GM19240 (cell line): Measurements from ENCODE around the gene KBTBD2.
"Not testable (repeated sequence)": the region's sequence is repeated elsewhere in the genome, so short reads cannot be mapped to it uniquely, and the experiment has no call there.

Source experiments
- DNase-seq: peaks from one replicate; pipeline ENCODE4 v3.0.0; 2011; ENCODE audit warnings: low spot score; ENCODE audit not compliant: insufficient read length

Gene KBTBD2

DNA sequence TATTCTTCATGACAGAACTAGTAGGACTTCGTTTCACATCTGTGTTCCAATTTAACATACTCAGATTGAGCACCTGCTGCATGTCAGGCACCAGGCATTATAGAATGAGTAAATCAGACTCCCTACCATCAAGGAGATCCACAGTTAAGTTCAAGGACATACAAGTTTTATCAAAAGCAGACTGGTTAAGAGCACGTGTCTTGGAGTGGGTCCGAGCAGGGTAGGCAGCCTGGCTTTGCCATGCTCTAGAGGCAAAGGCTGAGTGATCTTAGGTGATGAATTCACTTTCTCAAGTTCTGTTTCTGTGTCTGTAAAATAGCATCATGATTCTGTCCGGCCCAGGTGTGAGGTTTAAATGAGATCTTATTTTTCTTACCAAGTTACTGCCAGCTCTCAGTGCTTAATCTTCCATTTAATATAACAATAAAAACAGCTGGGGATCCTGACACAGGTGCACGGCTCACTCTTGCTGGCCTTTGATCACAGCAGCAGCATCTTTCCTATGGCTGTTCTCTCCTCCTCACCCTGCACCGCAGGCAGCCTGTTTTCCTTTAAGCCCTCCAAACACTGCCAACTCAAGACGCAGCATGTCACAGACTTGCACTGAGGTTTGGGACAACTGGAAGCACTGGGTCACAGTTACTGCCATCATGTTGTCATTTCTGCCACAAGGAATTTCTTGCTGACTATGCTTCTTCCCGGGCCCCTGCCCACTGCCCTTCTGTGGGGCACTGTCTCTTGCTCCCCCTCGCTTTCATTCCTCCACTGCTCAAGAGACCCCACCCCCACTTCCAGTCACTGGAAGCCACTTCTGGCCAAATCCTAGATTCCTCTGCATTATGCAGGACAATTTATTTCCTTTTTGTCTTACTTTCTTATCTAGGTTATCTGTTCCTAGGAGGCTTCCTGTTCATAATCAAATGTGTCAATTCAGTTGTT lies 35.5 kb downstream of the KBTBD2 start:
- DNase-seq: not testable (repeated sequence)

GRCh38 chr7:32850654-32851053 lies 40.9 kb downstream of the KBTBD2 start:
- DNase-seq: not testable (repeated sequence)

- DNase-seq: not testable (repeated sequence)
Measured at GRCh38 chr7:32848655-32849054, 42.9 kb downstream of the KBTBD2 start.

GRCh38 chr7:32846630-32847225 lies 44.8 kb downstream of the KBTBD2 start:
- peak; percentile 24 for DNase-seq

DNA sequence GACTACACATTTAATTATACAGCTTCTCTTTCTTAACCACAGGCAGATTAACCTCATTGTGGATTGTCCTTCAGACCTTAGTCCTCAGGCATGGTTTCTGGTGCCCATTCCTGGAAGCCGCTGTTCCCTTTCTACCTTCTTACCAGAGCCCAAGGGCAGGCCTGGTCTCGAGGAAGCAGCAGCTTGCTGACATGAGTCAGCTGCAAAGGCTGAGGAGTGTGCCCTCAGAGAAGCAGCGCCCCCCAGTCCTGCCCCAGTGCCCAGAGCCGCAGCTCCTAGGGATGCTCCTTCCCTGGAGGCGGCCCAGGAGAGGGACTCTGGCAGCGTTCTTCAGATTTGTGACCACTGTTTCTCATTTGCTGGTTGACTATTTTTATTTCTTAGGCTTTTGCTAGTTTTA lies 46.8 kb downstream of the KBTBD2 start:
- DNase-seq: not testable (repeated sequence)

DNA sequence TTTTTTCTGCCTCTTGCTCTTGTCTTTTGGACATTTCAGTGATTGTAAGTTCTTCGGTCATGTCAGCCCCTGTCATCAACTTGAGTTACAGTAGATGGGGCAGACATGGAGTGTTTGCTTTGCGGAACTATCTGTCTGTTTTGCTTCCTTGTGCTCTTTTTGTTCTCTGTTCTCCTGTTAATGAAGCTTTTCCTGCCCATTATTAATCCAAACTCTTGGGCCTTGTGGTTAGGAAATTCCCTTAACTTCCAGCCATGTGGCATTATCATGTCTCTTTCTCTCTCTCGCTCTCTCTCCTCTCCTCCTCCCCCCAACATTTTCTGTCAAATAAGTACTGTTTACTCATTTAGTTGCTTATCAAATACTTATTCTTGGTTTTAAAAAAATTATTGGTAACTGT lies 47.8 kb downstream of the KBTBD2 start:
- DNase-seq: not testable (repeated sequence)

DNA sequence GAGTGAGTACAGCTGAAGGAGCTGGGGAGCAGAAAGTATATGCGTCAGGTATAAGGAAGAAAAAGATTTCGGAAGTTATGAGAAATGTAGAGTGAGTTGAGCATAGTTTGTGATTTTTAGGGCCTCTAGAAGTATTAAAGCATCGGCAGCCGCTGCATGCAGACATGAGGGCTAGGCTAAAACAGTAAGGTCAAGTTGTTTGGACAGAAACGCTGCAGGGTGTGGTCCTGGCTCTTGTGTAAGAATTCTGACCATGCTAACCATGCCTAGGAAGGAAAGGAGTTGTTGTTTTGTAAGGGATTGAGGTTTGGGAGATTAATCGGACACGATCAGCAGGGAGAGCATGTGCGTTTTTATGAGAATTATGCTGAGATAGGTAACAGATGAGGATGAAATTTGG lies 51.7 kb downstream of the KBTBD2 start:
- DNase-seq: not testable (repeated sequence)

DNA sequence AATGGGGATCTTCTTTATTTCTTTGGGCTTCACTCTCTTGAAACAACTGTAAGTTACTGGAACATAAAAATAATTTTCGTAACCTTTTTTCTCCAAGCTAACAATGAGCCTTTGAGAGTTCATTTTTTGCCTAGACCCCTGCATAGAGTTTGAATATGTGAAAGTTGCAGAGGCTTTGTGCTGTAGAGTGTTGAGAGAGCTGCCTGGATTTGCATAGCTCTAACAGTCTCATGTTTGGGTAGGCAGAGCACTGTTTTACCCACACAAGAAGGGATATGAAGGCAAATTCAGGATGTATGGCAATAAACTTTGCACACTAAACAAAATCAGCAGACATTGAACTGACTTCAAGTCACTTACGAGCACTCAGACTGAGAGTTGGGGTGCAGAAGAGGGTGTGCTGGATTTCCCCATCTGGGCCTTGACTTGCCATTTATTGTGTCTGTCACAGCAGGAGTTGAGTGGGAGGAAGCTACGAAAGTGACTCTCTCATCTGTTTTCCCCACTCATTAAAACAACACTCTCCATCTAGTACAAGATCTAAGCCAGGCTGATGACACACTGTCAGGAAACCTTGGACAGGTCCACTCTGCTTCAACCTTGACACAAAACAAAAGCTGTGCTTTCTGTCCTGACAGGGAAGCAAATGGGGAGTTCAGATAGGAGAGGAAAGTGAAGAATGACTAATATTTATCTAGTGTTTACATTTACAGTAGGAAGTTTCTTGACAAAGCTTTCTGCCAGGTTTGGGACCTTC lies 62.4 kb downstream of the KBTBD2 start:
- not testable (repeated sequence) for DNase-seq
